Vagina (tissue), 2 donors: ENCODE results near the gene BMP2K.

Experiments used
- CTCF ChIP-seq, 3 experiments: fragments of 450-650 bp in 2 of 3; fragments of 200-600 bp in 1 of 3; sonication (generic) in 1 of 3; IDR thresholded peaks; one replicate each; pipeline ENCODE4 v1.5.1; 2017 to 2019; ENCODE audit warnings: antibody characterized with exemption in 3 of 3, mild to moderate bottlenecking in 2 of 3, moderate library complexity in 2 of 3
- POLR2A ChIP-seq, 2 donors: fragments of 450-650 bp; IDR thresholded peaks; one replicate each; pipeline ENCODE4 v1.6.1; 2017; ENCODE audit warnings: antibody characterized with exemption in 2 of 2, mild to moderate bottlenecking in 2 of 2, moderate library complexity in 2 of 2
- POLR2AphosphoS5 ChIP-seq, 2 donors: sonication (generic); formaldehyde crosslinking; IDR thresholded peaks; one replicate each; pipeline ENCODE4 v1.9.0; 2017; ENCODE audit warnings: antibody characterized with exemption in 2 of 2, mild to moderate bottlenecking in 2 of 2, low read depth in 1 of 2; ENCODE audit not compliant: insufficient read depth in 1 of 2

- no peak for TF ChIP-seq POLR2A (IDR thresholded peaks at IDR 0.05)
- no peak for TF ChIP-seq CTCF (IDR thresholded peaks at IDR 0.05)
- TF ChIP-seq POLR2AphosphoS5 (IDR thresholded peaks at IDR 0.05; ENCODE audit: insufficient read depth in 1 of 2, low read depth in 1 of 2): no peak
These were observed 168.2 kb downstream of the BMP2K start for GRCh38 chr4:78944381-78944780.
